ENCODE measurements around the gene GART. TPM values are rescaled to one million over a fixed set of nuclear protein-coding genes. Genes with fewer than 3 reads are reported as not detected.

GART gene
- total RNA-seq, 2 donors from 2014 or later, result 55.9 to 65.3 TPM

GRCh38 chr21:33461538-33462250 lies 80.2 kb downstream of the GART start:
- H3K36me3 ChIP-seq, result no peaks in the 10 kb centered on the region
- no peak overlapping the region for H3K4me3 ChIP-seq
- intact Hi-C loops (cut with DNase I), result no loop called here
- DNase-seq (ENCODE audit: low spot score), result no peak
- H3K27me3 ChIP-seq (replicated peaks; ENCODE audit: insufficient read depth), result no peaks in the 10 kb centered on the region
- 76% methylated on average over 5 of the region's 5 CpGs for WGBS
- TF ChIP-seq CTCF (IDR thresholded peaks at IDR 0.05), result no peak
- TF ChIP-seq POLR2AphosphoS5 (IDR thresholded peaks at IDR 0.05), result no peak
- TF ChIP-seq POLR2A (IDR thresholded peaks at IDR 0.05), result no peak
- H3K4me1 ChIP-seq (replicated peaks), result no peaks in the 10 kb centered on the region
- H3K27ac ChIP-seq, result no peak overlapping the region
- no peaks in the 10 kb centered on the region for H3K9me3 ChIP-seq

GRCh38 chr21:33458861-33459260 lies 83.1 kb downstream of the GART start:
- intact Hi-C loops (cut with DNase I), result no loop called here
- Histone ChIP-seq H3K27ac (no peak overlapping the region), H3K4me1 (replicated peaks) (no peaks in the 10 kb centered on the region), H3K9me3 (no peaks in the 10 kb centered on the region), H3K27me3 (replicated peaks; ENCODE audit: insufficient read depth) (no peaks in the 10 kb centered on the region), H3K4me3 (no peak overlapping the region), H3K36me3 (no peaks in the 10 kb centered on the region)
- TF ChIP-seq CTCF (IDR thresholded peaks at IDR 0.05), result no peak
- no peak for TF ChIP-seq POLR2A (IDR thresholded peaks at IDR 0.05)
- TF ChIP-seq POLR2AphosphoS5 (IDR thresholded peaks at IDR 0.05), result no peak
- 95% methylated on average over 3 of the region's 3 CpGs for WGBS
- no peak for DNase-seq (ENCODE audit: low spot score)

- no peak for DNase-seq (ENCODE audit: low spot score)
- H3K4me1 ChIP-seq (replicated peaks), result no peaks in the 10 kb centered on the region
- TF ChIP-seq POLR2A (IDR thresholded peaks at IDR 0.05) (no peak), CTCF (IDR thresholded peaks at IDR 0.05) (no peak), POLR2AphosphoS5 (IDR thresholded peaks at IDR 0.05) (no peak)
- no peak overlapping the region for H3K4me3 ChIP-seq
- H3K9me3 ChIP-seq, result no peaks in the 10 kb centered on the region
- no peak overlapping the region for H3K27ac ChIP-seq
- intact Hi-C loops (cut with DNase I), result no loop called here
- WGBS, result 78% methylated on average over 6 of the region's 6 CpGs
- H3K27me3 ChIP-seq (replicated peaks; ENCODE audit: insufficient read depth), result no peaks in the 10 kb centered on the region
- H3K36me3 ChIP-seq, result no peaks in the 10 kb centered on the region
These were observed 86.1 kb downstream of the GART start for GRCh38 chr21:33455686-33456446.

Other genes starting within 250 kb of the GART start
- gene IFNAR1, start 217.1 kb downstream of the GART start, total RNA-seq, result 10 to 100 TPM; 29.8 to 34.4 TPM
- 100 to 1,000 TPM in 1 of 2 donors, 10 to 100 TPM in 1; 88.1 to 122 TPM for gene IFNGR2, start 138.7 kb downstream of the GART start, total RNA-seq
- 10 to 100 TPM; 65.9 to 67.4 TPM for gene TMEM50B, start 62.1 kb downstream of the GART start, total RNA-seq
- gene DNAJC28, start 50.4 kb downstream of the GART start, total RNA-seq, result 1 to 10 TPM; 2.3 to 4.4 TPM
- 100 to 1,000 TPM; 213 to 222 TPM for gene SON, start 921 bp upstream of the GART start, total RNA-seq
- 10 to 100 TPM; 11.6 to 16.8 TPM for gene DONSON, start 46.6 kb upstream of the GART start, total RNA-seq
- 10 to 100 TPM; 22.3 to 28.9 TPM for gene CRYZL1, start 99.6 kb upstream of the GART start, total RNA-seq
- 10 to 100 TPM; 14.8 to 44.9 TPM for gene ITSN1, start 100.4 kb upstream of the GART start, total RNA-seq